ENCODE data around the gene NELL2. TPM values are rescaled to one million over a fixed set of nuclear protein-coding genes. Genes with fewer than 3 reads are reported as not detected.

NELL2 gene
- polyA plus RNA-seq, 3 donors: 13.4 to 19.7 (median 17.5) TPM

DNA sequence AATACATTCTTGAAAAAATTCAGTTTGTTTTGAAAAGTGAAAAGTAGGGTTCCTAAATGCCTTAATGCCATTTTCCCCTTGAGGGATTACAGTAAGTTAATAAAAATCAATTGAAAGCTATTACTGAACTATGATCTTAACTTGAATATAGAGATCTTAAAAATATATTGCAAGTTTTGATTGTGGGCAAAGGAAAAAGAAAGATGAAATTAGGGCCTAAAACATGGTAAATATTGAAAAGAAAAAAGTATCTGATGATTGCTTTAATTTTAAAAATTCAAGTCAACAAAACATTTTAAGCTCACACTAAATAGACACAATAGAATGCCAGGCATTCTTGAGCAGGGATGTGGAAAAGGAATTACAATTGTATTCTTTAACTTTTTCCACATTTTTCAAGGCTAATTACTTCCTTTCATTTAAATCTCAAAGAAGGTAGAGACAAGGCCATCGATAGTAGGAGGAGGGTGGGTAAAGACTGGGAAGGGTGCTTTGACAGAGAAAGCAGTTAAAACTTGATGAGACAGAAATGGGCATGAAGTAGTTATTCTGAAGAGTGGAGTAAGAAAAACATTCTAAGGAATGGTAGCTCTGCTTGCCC, 294.4 kb downstream of the NELL2 start:
- no peak for DNase-seq (ENCODE audit: extremely low read depth in 1 of 11, low read depth in 9 of 11, low spot score in 4 of 11)

DNA sequence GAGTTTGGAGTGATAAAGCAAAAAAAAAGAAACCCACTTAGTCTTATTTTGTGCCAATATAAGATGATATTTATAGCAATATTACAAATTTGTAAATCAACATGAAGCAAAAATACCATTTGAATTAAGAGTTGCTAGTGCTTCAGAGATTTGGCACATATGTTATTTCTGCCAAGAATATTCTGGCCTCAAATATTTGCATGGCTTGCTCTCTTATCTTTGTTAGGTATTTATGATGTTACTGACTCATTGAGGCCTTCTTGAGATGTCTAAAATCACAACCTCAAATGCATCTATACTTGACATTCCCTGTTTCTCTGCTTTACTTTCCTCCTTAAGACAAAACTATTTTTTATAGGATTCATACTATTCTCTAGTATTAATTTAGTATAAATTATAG, 301.5 kb downstream of the NELL2 start:
- DNase-seq (ENCODE audit: extremely low read depth in 1 of 11, low read depth in 9 of 11, low spot score in 4 of 11): no peak

DNA sequence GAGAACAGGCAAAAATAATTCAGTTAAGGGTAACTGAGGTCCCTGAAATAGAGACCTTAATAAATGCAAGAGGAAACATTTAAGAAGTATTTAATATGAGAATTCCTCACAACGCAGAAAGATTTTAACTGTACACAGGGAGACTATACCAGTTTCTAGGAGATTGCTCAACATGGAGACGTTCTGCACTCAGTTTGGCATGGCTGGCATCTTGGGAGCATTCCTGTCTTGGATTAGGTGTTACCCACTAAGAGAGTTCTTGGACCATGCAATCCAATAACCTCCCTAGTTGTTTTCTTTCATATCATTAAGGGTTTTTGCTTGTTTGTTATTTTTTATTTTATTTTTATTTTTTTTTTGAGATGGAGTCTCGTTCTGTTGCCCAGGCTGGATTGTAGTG, 302.4 kb downstream of the NELL2 start:
- DNase-seq (ENCODE audit: extremely low read depth in 1 of 11, low read depth in 9 of 11, low spot score in 4 of 11): no peak

DNA sequence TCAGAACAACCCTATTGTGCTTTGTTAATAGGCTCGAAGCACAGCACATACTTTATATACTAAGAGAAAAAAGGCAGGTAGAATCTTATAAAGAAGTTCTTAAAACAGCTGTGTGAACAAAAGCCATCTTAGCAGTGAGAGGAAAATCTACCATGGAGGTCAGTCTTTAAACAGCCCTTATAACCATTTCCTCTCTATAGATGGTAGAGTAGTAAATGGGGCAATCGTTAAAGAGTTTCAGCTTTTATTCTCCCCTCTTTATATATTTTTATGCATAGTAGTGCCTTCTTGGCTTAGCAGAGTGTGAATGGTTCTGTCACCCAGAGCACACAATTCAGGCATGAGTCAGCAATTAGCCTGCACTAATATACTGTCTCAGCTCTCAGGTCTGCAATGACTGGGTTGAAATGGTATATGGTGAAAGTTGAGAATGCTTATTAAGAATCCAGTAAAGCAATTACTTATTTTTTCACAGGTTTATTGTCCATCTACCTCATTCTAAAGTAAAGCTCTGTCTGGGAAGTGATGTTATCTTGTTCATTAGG, 305.0 kb downstream of the NELL2 start:
- DNase-seq (ENCODE audit: extremely low read depth in 1 of 11, low read depth in 9 of 11, low spot score in 4 of 11): no peak

DNA sequence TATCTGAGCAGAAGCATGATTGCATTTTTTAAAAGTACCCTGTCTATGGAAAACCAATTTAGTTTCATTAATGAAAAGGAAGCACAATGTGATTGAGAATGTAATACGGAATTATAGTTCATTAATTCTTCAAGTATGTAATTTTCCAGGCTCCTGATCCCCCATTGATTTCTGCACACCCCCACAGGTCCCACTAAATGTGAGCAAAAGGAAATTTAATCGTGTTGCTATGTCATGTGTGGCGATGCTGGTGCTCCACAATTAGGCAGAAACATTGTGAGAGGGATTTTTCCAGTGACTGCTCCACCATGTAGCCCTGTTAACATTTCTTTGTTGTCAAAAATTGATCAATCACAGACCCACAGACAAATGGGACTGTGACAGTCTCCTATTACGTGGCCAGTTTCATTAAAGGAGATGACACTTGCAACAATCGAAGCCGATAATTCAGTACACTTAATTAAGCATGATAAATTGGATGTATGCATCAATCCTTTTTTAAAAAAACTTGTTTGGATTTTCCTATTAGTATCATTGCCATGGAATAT, 306.0 kb downstream of the NELL2 start:
- DNase-seq (ENCODE audit: extremely low read depth in 1 of 11, low read depth in 9 of 11, low spot score in 4 of 11): no peak

DNA sequence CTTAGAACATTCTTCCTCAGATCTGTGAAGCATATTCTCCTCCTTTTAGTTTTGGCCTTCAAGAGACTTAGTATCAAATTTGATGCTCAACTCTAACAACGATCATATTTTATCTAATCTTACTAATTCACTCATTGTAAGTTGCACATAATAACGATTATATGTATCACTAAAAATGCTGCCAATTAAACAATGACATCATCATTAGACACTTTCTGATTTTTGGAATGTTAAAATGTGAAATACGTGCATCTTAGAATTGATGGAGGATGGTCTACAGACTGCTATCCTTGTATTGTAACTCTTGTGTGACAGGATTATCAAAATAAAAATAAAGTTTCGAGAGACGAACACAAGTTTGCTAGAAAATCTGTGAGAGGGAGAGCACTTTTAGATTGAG, 311.0 kb downstream of the NELL2 start:
- no peak for DNase-seq (ENCODE audit: extremely low read depth in 1 of 11, low read depth in 9 of 11, low spot score in 4 of 11)

DNA sequence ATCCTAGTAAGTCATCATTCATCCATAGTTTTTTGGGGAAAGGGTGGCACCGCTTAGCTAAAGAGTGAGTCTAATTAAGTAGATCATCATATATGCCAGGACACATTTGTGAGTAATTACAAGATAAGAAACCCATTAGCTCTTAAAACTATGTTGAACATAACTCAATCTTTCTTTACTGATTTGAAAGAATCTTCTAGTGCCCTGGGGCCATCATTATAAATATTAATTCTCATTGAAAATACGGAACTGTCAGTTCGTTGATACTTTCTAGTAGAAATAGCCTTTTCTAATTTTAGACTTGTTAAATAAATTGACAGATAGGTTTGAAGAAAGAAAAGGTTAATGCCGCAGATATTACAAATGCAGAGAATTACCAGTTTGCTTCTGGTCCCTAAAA, 312.6 kb downstream of the NELL2 start:
- DNase-seq (ENCODE audit: extremely low read depth in 1 of 11, low read depth in 9 of 11, low spot score in 4 of 11): no peak

DNA sequence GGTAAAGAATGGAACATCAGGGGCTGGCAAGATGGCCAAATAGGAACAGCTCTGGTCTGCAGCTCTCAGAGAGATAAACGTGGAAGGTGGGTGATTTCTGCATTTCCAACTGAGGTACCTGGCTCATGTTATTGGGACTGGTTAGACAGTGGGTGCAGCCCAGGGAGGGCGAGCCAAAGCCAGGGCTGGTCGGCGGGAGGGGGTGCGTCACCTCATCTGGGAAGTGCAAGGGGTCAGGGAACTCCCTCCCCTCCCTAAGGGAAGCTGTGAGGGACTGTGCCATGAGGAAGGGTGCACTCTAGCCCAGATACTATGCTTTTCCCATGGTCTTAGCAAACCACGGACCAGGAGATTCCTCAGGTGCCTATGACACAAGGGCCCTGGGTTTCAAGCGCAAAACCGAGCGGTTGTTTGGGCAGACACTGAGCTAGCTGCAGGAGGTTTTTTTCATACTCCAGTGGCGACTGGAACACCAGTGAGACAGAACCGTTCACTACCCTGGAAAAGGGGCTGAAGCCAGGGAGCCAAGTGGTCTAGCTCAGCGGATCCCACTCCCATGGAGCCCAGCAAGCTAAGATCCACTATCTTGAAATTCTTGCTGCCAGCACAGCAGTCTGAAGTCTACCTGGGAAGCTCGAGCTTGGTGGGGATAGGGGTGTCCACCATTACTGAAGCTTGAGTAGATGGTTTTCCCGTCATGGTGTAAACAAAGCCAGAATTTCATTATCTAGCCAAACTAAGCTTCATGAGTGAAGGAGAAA, 317.6 kb downstream of the NELL2 start:
- DNase-seq (ENCODE audit: extremely low read depth in 1 of 11, low read depth in 9 of 11, low spot score in 4 of 11): no peak

DNA sequence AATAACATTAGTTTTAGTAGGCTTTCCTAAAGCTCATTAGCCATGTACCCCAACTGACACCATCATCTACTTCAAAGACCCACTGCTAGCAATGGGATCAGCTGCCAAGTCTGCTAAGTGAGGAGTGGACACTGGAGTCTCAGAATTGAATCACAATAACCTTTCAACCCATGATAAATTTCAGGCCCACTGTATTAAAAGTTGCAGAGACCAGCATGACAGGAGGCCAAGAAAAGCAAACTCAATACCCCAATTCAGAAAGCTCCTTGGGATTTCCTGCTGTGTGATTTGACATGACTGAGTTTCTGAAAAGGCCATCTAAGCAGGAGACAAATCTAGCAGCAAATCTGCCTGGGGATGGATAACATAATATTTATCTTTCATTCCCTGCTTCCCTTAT, 320.7 kb downstream of the NELL2 start:
- DNase-seq (ENCODE audit: extremely low read depth in 1 of 11, low read depth in 9 of 11, low spot score in 4 of 11): no peak

DNA sequence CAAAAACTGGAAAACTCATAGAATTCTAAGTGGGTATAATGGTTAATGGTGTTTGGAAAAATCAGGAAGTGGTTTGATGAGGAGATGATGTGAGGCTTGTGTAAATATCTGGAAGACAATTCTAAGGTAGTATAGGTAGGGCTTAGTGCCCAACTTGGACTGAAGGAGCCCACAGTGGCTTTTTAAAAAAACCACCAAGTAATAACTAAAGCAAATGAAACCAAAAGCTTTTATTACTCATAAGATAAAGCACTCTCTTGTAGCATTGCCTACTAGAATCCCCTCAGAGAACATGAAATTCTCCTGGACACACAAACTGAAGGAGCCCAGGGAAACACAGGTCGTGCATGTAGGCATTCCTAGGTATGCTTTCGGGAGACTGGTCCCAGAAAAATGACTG, 324.5 kb downstream of the NELL2 start:
- DNase-seq (ENCODE audit: extremely low read depth in 1 of 11, low read depth in 9 of 11, low spot score in 4 of 11): no peak

DNA sequence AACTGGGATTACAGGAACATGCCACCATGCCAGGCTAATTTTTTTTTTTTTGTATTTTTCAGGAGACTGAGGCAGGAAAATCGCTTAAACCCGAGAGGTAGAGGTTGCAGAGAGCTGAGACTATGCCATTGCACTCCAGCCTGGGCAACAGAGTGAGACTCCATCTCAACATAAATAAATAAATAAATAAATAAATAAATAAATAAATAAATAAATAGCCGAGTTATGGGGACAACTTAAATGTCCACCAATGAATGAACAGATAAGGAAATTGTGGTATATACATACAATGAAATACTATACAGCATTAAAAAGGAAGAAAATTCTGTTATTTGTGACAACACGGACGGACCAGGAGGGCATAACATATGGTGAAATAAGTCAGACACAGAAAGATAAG, 325.7 kb downstream of the NELL2 start:
- no peak for DNase-seq (ENCODE audit: extremely low read depth in 1 of 11, low read depth in 9 of 11, low spot score in 4 of 11)

DNA sequence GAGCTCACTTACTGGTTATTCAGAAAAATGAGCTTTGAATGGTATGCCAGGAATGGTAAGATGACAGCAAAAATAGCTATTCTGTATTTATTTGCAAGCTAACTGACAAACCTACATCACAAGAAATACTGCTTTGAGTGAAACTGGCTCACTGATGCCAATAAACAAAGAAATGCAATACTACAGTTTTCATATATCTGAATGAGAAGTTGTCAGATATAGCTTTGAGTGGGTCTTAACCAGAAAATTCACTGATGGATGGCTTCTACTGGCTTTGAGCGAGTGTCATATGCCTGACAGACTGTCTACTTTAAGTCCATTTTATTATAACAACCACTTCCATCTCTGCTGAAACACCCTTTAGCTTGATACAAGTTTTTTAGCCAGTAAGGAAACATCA, 330.1 kb downstream of the NELL2 start:
- no peak for DNase-seq (ENCODE audit: extremely low read depth in 1 of 11, low read depth in 9 of 11, low spot score in 4 of 11)

DNA sequence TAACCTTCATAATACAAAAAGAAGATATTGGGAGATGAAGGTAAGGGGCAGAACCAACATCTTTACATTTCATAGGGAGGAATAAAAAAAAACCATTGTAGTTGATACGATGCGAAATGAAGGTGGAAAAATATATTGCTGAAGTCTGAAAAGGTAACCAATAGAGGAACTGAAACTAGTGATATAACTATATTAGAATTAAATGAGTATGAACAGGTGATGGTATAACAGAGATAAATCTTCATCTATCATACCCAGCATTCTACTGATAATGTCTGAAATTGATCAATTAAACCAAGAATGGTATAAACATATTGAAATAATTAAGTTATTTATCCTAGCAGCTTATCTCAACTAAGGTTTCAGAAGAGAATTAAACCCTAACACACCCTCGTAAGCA, 332.1 kb downstream of the NELL2 start:
- no peak for DNase-seq (ENCODE audit: extremely low read depth in 1 of 11, low read depth in 9 of 11, low spot score in 4 of 11)

DNA sequence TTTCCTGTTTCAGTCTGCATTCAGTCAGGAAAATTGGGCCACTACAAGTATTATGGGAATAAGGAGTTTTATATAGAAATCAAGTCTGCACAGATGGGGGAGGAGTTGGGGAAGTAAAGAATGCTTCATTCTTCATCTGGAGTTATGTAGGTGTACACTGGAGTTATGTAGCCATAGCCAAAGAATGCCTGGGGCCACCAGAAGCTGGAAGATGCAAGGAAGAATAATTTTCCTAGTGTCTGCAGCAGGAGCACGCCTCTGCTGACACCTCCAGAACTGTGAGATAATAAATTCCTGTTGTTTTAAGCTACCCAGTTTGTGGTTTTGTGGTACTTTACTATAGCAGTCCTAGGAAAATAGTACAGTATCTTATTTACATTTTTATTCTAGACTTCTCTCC, 333.4 kb downstream of the NELL2 start:
- DNase-seq (ENCODE audit: extremely low read depth in 1 of 11, low read depth in 9 of 11, low spot score in 4 of 11): no peak

DNA sequence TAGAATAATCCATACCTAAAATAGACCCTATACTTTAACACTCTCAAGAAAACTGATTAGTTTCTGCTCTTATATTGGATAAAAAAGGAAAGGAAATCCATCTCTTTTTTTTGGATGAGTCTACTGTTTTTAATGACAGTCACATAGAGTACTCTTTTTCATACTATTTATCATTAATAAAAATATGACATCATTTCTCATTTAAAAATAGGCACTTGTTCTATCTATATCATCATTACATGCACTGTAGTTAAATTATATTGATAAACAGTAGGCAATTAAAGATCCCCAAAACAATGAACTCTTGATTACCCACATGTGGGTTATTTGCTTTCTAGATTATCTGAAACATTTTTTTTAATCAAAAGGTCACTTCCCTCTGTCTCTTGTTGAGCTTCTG, 338.8 kb downstream of the NELL2 start:
- DNase-seq (ENCODE audit: extremely low read depth in 1 of 11, low read depth in 9 of 11, low spot score in 4 of 11): no peak

DNA sequence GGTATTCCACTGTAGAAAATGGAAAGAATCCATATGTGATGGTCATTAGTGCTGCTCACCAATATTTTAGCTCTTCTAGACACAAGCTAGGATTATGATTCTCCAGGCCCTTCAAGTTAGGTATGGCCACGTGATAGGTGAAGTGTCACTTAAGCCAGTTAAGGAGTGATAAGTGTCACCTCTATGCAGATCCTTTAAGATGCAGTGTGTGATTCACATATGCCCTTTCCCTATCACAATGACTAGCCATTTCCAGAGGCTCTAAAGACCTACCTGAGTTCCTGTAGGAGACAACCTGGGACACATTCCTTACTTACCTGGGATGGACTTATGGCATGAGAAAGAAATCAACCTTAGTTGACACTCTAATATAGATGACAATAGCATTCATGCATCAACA, 343.2 kb downstream of the NELL2 start:
- DNase-seq (ENCODE audit: extremely low read depth in 1 of 11, low read depth in 9 of 11, low spot score in 4 of 11): no peak

DNA sequence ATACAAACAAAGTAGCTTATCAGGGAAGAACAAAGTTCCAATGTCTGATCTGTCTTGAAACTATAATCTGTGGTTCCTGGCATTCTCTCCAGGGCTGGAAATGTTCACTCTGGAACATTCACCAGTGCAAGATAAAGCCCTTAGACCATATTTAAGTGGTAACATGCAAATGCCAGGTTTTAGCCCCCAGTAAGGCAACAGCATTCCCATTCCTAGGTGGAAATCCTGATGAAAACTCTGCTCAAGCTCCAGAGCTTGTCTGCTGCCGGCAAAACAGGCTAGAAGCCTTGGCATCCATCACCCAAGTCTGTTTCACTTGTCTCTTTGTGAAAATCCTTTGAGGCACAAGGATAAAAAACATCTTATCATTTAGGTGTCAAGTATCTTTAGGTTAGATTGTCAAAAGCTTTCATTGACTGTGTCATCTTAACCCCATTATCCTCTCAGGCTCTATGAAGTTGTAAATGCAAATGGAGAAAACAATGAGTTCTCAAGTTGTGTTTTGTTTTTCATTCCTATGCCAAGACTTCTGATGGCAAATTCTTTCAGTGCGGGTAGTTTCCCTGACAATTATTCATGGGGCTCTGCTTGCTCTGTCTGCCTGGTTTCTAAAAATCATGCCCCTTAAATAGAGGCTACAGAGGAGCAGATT, 344.7 kb downstream of the NELL2 start:
- no peak for DNase-seq (ENCODE audit: extremely low read depth in 1 of 11, low read depth in 9 of 11, low spot score in 4 of 11)

DNA sequence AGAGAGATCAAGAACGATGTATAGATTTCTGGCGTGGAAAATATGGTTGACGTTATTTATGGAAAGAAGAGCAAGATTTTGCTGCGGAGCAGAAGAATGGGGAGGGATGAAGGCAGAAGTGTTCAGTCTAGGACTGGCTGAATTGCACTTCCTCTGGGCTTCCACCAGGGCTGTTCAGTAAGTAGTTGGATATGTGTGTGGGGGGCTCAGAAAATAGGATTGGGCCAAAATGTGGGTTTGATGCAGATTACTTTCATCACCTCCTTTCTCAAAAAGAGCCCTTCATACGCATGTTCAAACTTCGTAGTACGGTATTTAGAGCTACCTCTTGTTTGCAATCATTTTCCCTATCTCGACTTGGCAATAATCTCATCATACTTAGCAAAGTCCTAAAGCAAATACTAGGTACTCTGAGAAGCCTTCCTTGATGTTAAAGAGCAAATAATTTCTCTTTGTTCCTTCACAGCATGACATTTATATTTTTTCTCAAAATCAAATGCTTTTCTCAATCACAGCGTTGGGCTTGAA, 349.4 kb downstream of the NELL2 start:
- DNase-seq (ENCODE audit: extremely low read depth in 1 of 11, low read depth in 9 of 11, low spot score in 4 of 11): no peak

DNA sequence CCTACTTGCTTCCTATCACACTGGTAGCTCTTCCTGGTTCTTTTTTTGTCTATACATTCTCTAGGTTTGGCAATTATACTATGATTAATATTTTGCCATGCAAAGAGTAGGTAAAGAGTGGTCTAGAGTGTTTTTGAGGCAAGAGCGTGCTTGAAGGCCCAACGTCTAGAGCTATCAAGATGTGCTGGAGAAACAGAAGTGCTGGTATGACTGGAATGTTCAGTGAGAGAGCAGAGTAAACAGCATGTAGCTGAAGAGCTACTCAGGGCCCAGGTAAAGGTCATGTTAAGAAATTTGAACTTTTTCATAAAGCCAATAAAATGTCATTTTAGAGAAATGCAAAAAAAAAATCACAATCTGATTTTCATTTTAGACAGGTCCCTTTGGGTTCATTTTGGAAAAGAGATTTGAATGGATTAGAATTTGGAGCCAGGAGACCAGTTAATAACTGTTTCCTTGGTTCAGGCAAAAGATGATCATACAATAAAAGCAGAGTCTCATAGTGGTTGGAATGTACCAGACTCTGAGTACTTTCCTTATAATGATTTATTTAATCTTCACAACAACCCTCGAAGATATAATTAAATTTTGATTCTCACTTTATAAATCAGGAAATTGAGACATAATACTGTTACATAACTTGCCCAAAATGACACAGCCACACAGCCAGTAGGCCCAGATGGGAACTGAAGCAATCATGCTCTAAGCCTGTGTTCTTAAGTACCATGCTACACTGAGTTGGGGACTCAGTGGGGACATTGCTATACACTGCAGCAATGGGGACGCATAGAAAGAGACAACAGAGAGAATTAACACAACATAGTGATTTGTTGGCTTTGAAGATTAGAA, 350.1 kb downstream of the NELL2 start:
- DNase-seq (ENCODE audit: extremely low read depth in 1 of 11, low read depth in 9 of 11, low spot score in 4 of 11): no peak

All from renal cortex interstitium (tissue), 11 donors.